Measurements from ENCODE around the gene CTPS2. TPM values are rescaled to one million over a fixed set of nuclear protein-coding genes. Genes with fewer than 3 reads are reported as not detected.
A peak's percentile ranks its signal among the peaks of the same experiment; 100 is the strongest.

The CTPS2 gene
- total and polyA plus RNA-seq, 8 donors: 2.3 to 34.3 (median 10.3) TPM

DNA sequence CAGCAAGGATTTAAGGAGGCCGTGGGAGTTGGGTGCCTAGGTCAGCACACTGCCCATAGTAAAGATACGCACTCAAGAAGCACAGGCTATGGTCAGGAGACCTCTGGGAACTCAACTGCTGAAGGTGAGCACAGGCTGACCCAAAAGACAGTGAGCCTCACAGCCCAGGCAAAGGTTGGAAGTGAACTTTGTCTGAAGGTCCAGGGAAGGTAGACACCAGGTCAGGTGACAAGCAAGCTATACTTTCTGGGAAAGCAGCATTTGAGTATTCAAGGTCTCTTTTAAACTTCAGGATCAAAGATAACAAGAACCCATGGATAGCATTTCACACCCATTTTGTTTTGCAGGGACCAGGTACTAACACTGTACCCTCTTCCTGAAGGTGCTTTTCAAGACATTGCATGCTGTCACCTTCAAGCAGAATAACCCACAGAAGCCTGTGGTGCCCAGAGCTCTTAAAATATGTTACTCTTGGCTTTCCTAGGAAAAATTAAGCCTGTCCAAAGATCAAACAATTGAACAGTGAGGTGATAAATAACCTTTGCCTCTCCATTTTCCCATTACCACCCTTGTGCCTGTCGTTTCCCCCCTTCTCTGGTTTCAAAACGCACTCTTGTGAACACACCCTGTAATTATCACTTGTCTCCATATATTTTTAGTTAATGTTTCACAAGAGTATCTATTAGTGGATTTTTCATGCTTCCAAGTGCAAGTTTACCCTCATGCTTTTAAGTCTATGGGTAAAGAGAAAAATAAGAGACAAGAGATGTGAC is 65.9 kb downstream of the CTPS2 start:
- H3K27ac ChIP-seq: peak overlapping the region in 1 of 5 donors; percentile 6
- intact Hi-C loops (cut with DNase I; ENCODE audit: low total_unique reads): no loop called here
- no peak overlapping the region for H3K4me3 ChIP-seq
- H3K9me3 ChIP-seq: no peaks in the 10 kb centered on the region
- DNase-seq: peak in 1 of 2 donors; percentile 50
- H3K4me1 ChIP-seq: no peaks in the 10 kb centered on the region
- 61 to 76% (median 63%) methylated on average over 4 of the region's 4 CpGs for WGBS, 5 donors
- no peaks in the 10 kb centered on the region for H3K36me3 ChIP-seq
- TF ChIP-seq POLR2A (IDR thresholded peaks at IDR 0.05): no peak
- no peak for TF ChIP-seq POLR2AphosphoS5 (IDR thresholded peaks at IDR 0.05)
- TF ChIP-seq, protein P1, sequence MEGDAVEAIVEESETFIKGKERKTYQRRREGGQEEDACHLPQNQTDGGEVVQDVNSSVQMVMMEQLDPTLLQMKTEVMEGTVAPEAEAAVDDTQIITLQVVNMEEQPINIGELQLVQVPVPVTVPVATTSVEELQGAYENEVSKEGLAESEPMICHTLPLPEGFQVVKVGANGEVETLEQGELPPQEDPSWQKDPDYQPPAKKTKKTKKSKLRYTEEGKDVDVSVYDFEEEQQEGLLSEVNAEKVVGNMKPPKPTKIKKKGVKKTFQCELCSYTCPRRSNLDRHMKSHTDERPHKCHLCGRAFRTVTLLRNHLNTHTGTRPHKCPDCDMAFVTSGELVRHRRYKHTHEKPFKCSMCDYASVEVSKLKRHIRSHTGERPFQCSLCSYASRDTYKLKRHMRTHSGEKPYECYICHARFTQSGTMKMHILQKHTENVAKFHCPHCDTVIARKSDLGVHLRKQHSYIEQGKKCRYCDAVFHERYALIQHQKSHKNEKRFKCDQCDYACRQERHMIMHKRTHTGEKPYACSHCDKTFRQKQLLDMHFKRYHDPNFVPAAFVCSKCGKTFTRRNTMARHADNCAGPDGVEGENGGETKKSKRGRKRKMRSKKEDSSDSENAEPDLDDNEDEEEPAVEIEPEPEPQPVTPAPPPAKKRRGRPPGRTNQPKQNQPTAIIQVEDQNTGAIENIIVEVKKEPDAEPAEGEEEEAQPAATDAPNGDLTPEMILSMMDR (IDR thresholded peaks at IDR 0.05): no peak
- TF ChIP-seq EP300 (IDR thresholded peaks at IDR 0.05): no peak
- peaks cover 0 to 5% (median 0%) of the 10 kb centered on the region in 3 donors for H3K27me3 ChIP-seq

GRCh38 chrX:16643176-16643575 is 69.3 kb downstream of the CTPS2 start:
- Histone ChIP-seq H3K27me3 (peaks cover 0 to 5% (median 0%) of the 10 kb centered on the region in 3 donors), H3K9me3 (no peaks in the 10 kb centered on the region), H3K36me3 (peaks cover 0 to 6% (median 0%) of the 10 kb centered on the region in 4 donors), H3K4me1 (no peaks in the 10 kb centered on the region), H3K4me3 (no peak overlapping the region), H3K27ac (no peak overlapping the region)
- TF ChIP-seq, protein P1 (IDR thresholded peaks at IDR 0.05): no peak
- TF ChIP-seq EP300 (IDR thresholded peaks at IDR 0.05) (no peak), POLR2A (IDR thresholded peaks at IDR 0.05) (no peak), POLR2AphosphoS5 (IDR thresholded peaks at IDR 0.05) (no peak)
- intact Hi-C loops (cut with DNase I; ENCODE audit: low total_unique reads): no loop called here
- WGBS, 5 donors: 73 to 83% (median 76%) methylated on average over 5 of the region's 5 CpGs
- DNase-seq: no peak

DNA sequence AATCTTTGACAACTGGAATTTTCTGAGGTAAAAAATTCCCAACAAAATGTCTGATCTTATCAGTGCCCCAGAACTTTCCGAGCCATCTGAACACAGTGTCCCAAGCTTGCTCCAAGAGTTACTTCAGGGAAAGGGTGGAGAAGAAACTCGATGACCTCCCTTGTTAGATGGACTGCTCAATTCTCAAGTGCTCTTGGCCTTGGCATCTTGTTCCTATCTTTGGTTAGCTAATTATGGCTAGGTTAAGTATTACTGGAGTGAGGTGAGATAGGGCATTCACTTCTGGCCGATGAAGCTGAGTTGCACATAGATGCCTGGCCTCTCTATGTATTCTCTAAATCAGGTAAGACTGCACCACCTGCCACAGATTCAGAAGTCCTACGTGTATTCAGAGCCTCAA is 71.6 kb downstream of the CTPS2 start:
- peaks cover 0 to 2% (median 0%) of the 10 kb centered on the region in 3 donors for H3K27me3 ChIP-seq
- no peak for DNase-seq
- no peaks in the 10 kb centered on the region for H3K4me1 ChIP-seq
- no peak overlapping the region for H3K27ac ChIP-seq
- no peaks in the 10 kb centered on the region for H3K9me3 ChIP-seq
- H3K4me3 ChIP-seq: no peak overlapping the region
- TF ChIP-seq, protein P1 (IDR thresholded peaks at IDR 0.05): no peak
- TF ChIP-seq POLR2A (IDR thresholded peaks at IDR 0.05): no peak
- TF ChIP-seq EP300 (IDR thresholded peaks at IDR 0.05): no peak
- TF ChIP-seq POLR2AphosphoS5 (IDR thresholded peaks at IDR 0.05): no peak
- 77 to 88% (median 83%) methylated on average over 4 of the region's 4 CpGs for WGBS, 5 donors
- H3K36me3 ChIP-seq: peaks cover 0 to 23% (median 3%) of the 10 kb centered on the region in 4 donors
- intact Hi-C loops (cut with DNase I; ENCODE audit: low total_unique reads): no loop called here

DNA sequence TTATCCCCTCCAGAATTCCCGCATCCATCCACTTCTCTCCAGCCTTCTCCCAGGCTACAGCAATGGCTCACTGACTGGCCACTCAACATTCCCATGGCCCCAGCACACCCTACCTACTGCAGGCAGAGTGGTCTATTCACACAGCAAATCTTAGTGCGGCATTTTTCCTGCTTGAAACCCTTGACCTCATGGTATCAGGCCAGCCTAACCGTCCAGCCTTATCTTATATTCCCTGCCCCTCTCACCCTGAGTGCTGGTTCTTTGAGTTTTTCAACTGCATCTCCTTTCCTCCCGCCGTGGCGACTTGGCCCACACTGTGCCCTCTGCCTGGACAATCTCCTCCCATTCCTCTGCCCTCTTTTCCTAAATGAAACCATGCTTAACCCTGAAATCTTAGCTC is 72.5 kb downstream of the CTPS2 start:
- WGBS, 5 donors: 81 to 89% (median 83%) methylated on average over 6 of the region's 6 CpGs
- TF ChIP-seq POLR2AphosphoS5 (IDR thresholded peaks at IDR 0.05): no peak
- TF ChIP-seq EP300 (IDR thresholded peaks at IDR 0.05): no peak
- no peak for TF ChIP-seq POLR2A (IDR thresholded peaks at IDR 0.05)
- TF ChIP-seq, protein P1 (IDR thresholded peaks at IDR 0.05): no peak
- intact Hi-C loops (cut with DNase I; ENCODE audit: low total_unique reads): no loop called here
- DNase-seq: no peak
- no peak overlapping the region for H3K4me3 ChIP-seq
- no peaks in the 10 kb centered on the region for H3K4me1 ChIP-seq
- H3K9me3 ChIP-seq: no peaks in the 10 kb centered on the region
- H3K36me3 ChIP-seq: peaks cover 0 to 27% (median 3%) of the 10 kb centered on the region in 4 donors
- no peak overlapping the region for H3K27ac ChIP-seq
- H3K27me3 ChIP-seq: no peaks in the 10 kb centered on the region

Measured in stomach (tissue), 9 donors.